C4-2B (cell line): ENCODE results near the gene SLC35F3.

ENCODE experiments used
- H3K27ac ChIP-seq: fragments of 450-650 bp; 2 replicates; pipeline ENCODE4 v1.5.1; 2017
- ZFX ChIP-seq: fragments of 450-650 bp; IDR thresholded peaks from 2 replicates; pipeline ENCODE4 v1.6.1; 2017
- TF ChIP-seq, protein P1 (sequence below): fragments of 450-650 bp; conservative IDR thresholded peaks from 2 replicates; pipeline ENCODE4 v1.5.1; 2017; ENCODE audit warnings: mild to moderate bottlenecking

Gene SLC35F3

DNA sequence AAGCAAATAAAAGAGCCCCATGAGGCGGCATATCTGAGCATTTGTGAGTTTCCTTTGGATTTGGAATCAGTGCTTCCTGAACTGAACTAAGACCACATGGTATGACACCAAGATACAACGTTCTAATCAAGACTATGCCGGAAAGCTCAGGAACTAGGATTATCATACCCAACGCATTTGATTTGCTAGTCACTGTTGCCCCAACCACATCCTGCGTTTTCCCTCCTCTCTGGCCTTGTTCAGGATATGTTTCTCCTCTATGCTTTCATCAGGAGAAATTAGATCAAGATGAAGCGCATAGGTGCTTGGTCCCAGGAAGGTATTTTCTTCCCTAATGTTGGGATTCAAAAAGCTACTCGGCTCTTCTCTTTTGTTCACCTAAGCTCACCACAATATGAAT is 79.3 kb downstream of the SLC35F3 start:
- H3K27ac ChIP-seq: no peak overlapping the region
- TF ChIP-seq, protein P1, sequence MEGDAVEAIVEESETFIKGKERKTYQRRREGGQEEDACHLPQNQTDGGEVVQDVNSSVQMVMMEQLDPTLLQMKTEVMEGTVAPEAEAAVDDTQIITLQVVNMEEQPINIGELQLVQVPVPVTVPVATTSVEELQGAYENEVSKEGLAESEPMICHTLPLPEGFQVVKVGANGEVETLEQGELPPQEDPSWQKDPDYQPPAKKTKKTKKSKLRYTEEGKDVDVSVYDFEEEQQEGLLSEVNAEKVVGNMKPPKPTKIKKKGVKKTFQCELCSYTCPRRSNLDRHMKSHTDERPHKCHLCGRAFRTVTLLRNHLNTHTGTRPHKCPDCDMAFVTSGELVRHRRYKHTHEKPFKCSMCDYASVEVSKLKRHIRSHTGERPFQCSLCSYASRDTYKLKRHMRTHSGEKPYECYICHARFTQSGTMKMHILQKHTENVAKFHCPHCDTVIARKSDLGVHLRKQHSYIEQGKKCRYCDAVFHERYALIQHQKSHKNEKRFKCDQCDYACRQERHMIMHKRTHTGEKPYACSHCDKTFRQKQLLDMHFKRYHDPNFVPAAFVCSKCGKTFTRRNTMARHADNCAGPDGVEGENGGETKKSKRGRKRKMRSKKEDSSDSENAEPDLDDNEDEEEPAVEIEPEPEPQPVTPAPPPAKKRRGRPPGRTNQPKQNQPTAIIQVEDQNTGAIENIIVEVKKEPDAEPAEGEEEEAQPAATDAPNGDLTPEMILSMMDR: no peak
- TF ChIP-seq ZFX: no peak

DNA sequence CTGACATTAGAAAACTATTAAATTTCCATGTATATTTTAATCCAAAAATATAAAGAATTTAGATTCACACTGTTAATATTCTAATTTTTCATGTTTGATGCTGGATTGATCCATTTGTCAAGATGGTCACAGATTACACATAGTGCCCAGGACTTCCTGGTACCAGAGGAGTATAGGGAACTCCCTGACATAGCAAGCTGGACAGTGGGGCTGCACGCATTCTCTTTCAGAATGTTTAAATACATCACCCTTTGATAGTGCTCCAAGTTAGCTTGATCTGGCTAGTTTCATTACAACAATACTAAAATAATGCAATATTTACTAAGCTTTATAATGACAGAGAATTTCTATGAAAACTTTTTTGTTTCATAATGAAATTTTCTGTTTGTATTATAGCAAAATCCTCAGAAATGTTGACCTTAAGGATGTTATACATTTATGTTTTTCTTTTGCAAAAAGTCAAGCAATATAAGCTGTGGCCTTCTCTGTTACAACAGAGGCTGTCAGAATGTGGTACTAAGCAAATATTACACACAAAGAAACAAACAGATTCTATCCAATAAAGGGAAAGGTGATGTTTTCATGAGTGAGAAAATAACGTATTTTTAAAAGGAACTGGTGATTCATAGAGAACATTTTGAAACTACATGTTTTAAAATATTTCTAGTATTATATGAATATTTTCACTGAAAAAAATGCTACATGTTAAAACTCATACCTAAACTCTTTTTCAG is 84.7 kb downstream of the SLC35F3 start:
- H3K27ac ChIP-seq: no peak overlapping the region
- TF ChIP-seq ZFX: no peak
- TF ChIP-seq, protein P1: no peak

GRCh38 chr1:233990486-233990885 is 86.0 kb downstream of the SLC35F3 start:
- H3K27ac ChIP-seq: no peak overlapping the region
- no peak for TF ChIP-seq ZFX
- TF ChIP-seq, protein P1: no peak

- no peak overlapping the region for H3K27ac ChIP-seq
- no peak for TF ChIP-seq ZFX
- TF ChIP-seq, protein P1: no peak
Observed at GRCh38 chr1:233993651-233994050, 89.2 kb downstream of the SLC35F3 start.

DNA sequence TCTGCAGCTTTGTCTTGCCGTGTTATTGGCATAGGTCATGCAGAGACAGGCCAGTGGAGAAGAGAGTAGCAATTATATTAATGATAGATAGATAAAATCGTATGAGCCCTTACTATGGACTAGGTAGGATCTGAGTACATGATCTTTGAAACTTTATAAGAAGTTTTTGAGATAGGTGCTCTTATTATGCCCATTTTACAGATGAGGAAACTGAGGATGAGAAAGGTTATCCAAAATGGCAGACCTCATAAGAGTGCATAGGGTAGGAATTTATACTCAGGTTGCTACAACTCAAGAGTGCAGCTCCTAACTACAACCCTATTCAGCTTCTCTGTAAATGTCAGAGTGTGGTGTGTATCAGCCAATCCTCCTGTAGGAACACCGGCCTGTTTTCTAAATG is 89.6 kb downstream of the SLC35F3 start:
- H3K27ac ChIP-seq: no peak overlapping the region
- TF ChIP-seq, protein P1: no peak
- no peak for TF ChIP-seq ZFX

GRCh38 chr1:233998456-233998855 is 94.0 kb downstream of the SLC35F3 start:
- no peak for TF ChIP-seq ZFX
- TF ChIP-seq, protein P1: no peak
- no peak overlapping the region for H3K27ac ChIP-seq

- no peak overlapping the region for H3K27ac ChIP-seq
- TF ChIP-seq, protein P1: no peak
- TF ChIP-seq ZFX: no peak
Observed at GRCh38 chr1:233998891-233999290, 94.4 kb downstream of the SLC35F3 start.
